Uterus (tissue), 2 donors: ENCODE results near the gene RNASET2.

Source experiments
- POLR2A ChIP-seq, 2 donors: fragments of 450-650 bp; IDR thresholded peaks; one replicate each; pipeline ENCODE4 v1.6.1; 2016; ENCODE audit warnings: antibody characterized with exemption in 2 of 2, mild to moderate bottlenecking in 1 of 2, moderate library complexity in 1 of 2
- TF ChIP-seq, protein P1 (sequence below), 4 experiments: fragments of 200-600 bp in 2 of 4; fragments of 450-650 bp in 2 of 4; sonication (generic) in 2 of 4; IDR thresholded peaks; one replicate each; pipeline ENCODE4 v1.5.1; 2016 to 2019; ENCODE audit warnings: antibody characterized with exemption in 4 of 4, mild to moderate bottlenecking in 2 of 4, moderate library complexity in 1 of 4

DNA sequence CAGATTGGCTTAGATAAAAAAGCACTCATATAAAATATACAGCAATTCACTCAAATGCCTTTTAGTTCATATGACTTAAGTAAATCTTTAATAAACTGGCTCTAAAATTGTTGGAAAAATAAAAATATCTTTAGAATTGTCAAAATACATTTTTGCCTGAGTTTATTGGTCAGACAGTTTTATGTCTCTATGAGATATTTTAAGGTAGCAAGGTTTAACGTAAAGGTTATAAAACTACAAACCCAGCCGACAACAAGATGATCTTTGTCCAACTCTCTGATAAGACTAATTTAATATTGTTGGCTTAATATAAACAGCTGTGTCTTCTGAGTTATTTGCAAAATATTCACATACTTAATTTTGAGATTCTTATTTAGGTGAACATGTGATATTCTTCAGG lies 39.5 kb downstream of the RNASET2 start:
- TF ChIP-seq POLR2A (IDR thresholded peaks at IDR 0.05), result no peak
- TF ChIP-seq, protein P1, sequence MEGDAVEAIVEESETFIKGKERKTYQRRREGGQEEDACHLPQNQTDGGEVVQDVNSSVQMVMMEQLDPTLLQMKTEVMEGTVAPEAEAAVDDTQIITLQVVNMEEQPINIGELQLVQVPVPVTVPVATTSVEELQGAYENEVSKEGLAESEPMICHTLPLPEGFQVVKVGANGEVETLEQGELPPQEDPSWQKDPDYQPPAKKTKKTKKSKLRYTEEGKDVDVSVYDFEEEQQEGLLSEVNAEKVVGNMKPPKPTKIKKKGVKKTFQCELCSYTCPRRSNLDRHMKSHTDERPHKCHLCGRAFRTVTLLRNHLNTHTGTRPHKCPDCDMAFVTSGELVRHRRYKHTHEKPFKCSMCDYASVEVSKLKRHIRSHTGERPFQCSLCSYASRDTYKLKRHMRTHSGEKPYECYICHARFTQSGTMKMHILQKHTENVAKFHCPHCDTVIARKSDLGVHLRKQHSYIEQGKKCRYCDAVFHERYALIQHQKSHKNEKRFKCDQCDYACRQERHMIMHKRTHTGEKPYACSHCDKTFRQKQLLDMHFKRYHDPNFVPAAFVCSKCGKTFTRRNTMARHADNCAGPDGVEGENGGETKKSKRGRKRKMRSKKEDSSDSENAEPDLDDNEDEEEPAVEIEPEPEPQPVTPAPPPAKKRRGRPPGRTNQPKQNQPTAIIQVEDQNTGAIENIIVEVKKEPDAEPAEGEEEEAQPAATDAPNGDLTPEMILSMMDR (IDR thresholded peaks at IDR 0.05), result no peak
